ENCODE measurements around the gene RNF151.

- TF ChIP-seq, protein P1, sequence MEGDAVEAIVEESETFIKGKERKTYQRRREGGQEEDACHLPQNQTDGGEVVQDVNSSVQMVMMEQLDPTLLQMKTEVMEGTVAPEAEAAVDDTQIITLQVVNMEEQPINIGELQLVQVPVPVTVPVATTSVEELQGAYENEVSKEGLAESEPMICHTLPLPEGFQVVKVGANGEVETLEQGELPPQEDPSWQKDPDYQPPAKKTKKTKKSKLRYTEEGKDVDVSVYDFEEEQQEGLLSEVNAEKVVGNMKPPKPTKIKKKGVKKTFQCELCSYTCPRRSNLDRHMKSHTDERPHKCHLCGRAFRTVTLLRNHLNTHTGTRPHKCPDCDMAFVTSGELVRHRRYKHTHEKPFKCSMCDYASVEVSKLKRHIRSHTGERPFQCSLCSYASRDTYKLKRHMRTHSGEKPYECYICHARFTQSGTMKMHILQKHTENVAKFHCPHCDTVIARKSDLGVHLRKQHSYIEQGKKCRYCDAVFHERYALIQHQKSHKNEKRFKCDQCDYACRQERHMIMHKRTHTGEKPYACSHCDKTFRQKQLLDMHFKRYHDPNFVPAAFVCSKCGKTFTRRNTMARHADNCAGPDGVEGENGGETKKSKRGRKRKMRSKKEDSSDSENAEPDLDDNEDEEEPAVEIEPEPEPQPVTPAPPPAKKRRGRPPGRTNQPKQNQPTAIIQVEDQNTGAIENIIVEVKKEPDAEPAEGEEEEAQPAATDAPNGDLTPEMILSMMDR (IDR thresholded peaks at IDR 0.05): no peak
- TF ChIP-seq POLR2A (IDR thresholded peaks at IDR 0.05; ENCODE audit: low read depth): no peak
Measured at GRCh38 chr16:2003231-2003826, 36.7 kb downstream of the RNF151 start.
